Gastroesophageal sphincter (tissue), 3 donors: ENCODE data around the gene BTC.

Source experiments
- CTCF ChIP-seq, 4 experiments: fragments of 200-600 bp in 2 of 4; fragments of 450-650 bp in 2 of 4; sonication (generic) in 1 of 4; IDR thresholded peaks; one replicate each; pipeline ENCODE4 v1.5.1; 2017 to 2019; ENCODE audit warnings: antibody characterized with exemption in 4 of 4, mild to moderate bottlenecking in 2 of 4, moderate library complexity in 2 of 4
- POLR2A ChIP-seq, 2 donors: fragments of 450-650 bp; IDR thresholded peaks; one replicate each; pipeline ENCODE4 v1.6.1; 2017; ENCODE audit warnings: antibody characterized with exemption in 2 of 2, mild to moderate bottlenecking in 2 of 2, moderate library complexity in 1 of 2
- POLR2AphosphoS5 ChIP-seq: sonication (generic); formaldehyde crosslinking; IDR thresholded peaks from one replicate; pipeline ENCODE4 v1.6.1; 2017; ENCODE audit warnings: antibody characterized with exemption

- TF ChIP-seq CTCF (IDR thresholded peaks at IDR 0.05), result no peak
- no peak for TF ChIP-seq POLR2A (IDR thresholded peaks at IDR 0.05)
- TF ChIP-seq POLR2AphosphoS5, result no peak
Observed at GRCh38 chr4:74734995-74735394, 59.3 kb downstream of the BTC start.
